ENCODE measurements around the gene SPATA24.
"Not testable (repeated sequence)": the region's sequence is repeated elsewhere in the genome, so short reads cannot be mapped to it uniquely, and the experiment has no call there.

Gene SPATA24, protein sequence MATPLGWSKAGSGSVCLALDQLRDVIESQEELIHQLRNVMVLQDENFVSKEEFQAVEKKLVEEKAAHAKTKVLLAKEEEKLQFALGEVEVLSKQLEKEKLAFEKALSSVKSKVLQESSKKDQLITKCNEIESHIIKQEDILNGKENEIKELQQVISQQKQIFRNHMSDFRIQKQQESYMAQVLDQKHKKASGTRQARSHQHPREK

DNA sequence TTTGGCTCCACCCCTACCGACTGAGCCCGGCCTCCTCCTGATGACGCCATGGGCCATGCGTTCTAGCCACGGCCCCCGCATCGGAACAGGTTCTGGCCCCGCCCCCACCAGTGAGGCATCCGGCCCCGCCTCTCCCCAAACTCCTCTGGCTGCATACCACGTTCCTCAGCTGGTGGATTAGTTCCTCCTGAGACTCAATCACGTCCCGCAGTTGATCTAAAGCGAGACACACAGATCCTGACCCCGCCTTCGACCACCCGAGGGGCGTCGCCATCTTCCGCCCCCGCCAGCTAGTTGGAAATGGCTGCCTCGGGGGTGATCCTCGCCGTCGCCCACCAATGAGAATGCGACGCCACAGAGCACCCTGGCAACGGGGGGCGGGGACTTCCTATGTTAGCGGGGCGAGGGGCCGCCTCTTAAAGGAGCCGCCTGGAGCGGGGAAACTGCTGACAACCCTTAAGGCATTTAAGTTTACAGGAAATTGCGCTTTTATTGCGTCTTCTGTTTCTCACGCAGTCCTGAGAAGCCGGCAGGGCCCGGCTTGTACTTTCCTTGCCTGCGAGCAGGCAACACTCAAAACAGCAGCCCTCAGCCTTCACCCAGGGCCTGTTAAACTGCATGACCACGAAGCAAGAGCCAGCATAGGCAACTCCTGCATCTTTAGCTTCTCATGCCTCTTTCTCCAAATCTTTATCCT is at the start of gene SPATA24:
TSS of gene SPATA24 (minus strand) at position 303 of the 697 bp plus-strand sequence. CDS start at position 274, 29 bp downstream.
- peak; percentile 99 for DNase-seq (ENCODE audit: low spot score)

DNA sequence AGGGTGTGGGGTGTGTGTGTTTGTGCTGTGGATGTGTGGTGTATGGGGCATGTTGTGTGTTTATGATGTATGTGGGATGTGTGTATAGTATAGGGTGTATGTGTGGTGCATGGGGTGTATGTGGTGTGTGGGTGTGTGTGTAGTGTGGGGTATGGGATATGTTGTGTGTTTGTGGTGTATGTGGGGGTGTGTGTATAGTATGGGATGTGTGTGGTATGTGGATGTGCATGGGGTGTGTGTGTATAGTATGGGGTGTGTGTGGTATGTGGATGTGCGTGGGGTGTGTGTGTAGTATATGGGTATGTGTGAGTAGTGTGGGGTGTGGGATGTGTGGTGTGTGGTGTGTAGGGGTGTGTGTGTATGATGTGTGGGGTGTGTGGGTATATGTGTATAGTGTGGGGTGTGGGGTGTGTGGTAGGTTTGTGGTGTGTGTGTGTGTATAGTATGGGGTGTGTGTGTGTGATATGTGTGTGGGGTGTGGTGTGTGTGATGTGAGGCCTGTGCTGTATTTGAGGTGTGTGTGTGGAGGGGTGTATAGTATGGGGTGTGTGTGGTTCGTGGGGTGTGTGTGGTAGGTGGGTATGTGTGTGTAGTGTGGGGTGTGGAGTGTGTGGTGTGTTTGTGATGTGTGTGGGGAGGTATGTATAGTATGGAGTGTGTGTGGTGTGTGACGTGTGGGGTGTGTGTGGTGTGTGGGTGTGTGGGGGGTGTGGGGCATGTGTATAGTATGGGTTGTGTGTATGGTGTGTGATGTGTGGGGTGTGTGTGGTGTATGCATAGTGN is 48.2 kb upstream of the SPATA24 start:
- no peak for DNase-seq (ENCODE audit: low spot score)

DNA sequence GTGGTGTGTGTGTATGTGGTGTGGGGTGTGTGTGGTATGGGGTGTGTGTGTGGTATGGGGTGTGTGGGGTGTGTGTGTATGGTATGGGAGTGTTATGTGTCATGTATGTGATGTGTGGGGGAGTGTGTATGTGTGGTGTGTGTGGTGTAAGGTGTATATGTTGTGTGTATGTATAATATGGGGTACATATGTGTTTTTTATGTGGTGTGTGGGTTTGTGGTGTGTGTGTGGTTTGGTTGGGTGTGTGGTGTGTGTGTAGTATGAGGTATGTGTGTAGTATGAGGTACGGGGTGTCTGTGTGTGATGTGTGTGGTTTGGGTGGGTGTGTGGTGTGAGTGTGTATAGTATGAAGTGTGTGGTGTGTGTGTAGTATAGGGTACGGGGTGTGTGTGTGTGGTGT is 47.3 kb upstream of the SPATA24 start:
- DNase-seq (ENCODE audit: low spot score) = no peak

DNA sequence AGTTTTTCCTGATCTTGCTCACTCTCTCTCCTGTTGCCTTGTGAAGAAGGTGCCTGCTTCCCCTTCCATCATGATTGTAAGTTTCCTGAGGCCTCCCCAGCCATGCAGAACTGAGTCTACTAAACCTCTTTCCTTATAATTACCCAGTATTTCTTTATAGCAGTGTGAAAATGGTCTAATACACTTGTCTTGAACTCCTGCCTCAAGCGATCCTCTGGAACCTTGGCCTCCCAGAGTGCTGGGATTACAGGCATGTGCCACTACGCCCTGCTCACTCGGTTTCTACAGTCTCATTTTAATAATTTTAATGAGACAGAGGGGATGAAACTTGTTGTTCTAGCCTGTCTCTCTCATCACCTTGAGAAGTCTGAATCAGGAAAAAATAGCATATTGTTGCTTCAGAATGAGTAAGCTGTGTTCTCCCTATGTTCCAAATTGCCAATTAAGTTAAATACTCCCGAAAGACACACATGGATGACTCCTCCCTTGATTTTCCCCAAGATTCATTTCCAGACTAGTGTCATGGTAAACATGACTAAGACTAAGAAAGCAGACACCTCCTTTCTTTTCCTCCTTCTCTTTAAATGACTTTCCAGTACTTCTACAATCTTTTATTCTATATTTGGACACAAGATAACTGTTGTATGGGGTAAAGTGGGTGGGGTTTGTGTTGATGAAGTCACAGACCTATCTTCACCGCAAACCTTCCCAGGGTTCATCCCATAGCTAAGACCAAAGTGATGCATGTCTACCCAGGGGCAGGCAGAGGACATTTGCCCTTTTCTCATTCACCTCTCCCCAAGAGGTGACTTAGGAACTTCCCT is 43.3 kb upstream of the SPATA24 start:
- no peak for DNase-seq (ENCODE audit: low spot score)

DNA sequence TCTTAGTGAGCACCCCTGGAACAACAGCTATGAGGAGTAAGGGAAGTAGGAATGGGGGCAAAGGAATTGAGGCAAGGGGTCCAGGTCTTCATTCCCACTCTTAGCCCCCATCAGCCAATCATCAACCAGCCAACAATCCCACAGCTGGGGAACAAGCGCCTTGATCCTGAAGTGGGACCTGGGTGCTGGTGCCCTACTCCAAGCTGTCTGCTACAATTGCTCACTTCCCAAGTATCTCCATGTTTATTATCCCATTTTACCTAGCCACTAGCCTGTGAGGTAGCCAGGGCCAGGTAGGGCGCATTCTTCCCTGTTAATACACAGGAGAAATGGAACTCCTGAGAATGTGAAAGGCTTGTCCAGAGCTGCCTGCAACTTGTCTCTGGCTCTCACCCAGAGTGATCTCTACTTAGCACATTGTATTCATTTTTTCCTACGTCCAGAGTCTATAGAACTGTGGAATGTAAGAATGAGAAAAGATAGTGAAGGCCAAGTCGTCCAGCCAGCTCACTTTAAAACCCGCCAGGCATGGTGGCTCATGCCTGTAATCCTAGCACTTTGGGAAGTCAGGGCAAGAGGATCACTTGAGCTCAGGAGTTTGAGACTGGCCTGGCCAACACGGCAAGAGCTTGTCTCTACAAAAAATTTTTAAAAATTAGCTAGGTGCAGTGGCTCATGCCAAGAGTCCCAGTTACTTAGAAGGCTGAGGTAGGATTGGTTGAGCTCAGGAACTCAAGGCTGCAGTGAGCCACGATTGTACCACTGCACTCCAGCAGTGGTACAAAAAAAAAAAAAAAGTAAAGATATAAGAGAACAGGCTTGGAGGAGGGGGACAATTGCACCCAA is 41.7 kb upstream of the SPATA24 start:
- DNase-seq (ENCODE audit: low spot score) = no peak

DNA sequence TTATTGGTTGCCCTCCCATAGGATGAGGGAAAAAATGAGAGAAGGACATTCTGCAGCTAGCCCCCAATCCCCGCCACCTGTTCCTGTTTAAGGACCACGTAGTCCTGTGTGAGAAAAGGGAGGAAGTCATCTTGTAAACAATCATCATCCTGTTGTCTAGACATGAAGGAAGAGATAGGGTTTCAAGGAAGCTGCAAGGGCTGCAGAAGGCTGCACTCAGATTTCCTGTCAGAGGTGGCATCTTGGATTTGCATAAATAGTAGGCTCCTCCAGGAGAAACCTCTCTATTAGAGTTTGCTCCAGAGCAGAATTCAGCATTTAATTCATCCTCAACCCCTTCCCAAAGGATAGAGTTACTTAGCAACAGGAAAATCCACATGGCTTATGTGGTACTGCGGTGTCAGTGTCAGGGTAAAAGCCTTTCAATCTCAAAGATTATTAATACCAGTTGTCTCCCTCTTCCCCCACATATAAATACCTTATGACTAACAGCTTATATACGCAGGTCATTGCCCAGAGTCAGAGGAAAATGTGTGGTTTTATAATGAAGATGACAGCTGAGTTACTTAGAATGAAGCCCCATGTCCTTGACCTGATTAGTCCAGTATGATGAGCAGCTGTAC is 40.1 kb upstream of the SPATA24 start:
- DNase-seq (ENCODE audit: low spot score) = no peak

DNA sequence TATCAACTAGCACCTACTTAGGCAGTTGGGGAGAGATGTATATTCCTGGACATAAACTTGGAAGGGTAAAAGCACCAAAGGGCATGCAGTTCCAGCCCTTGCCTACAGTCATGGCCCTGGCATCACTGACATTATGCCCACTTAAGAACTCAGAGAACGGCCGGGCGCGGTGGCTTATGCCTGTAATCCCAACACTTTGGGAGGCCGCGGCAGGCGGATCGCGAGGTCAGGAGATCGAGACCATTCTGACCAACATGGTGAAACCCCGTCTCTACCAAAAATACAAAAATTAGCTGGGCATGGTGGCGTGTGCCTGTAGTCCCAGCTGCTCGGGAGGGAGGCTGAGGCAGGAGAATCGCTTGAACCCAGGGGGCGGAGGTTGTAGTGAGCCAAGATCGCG is 36.5 kb upstream of the SPATA24 start:
- not testable (repeated sequence) for DNase-seq (ENCODE audit: low spot score)

DNA sequence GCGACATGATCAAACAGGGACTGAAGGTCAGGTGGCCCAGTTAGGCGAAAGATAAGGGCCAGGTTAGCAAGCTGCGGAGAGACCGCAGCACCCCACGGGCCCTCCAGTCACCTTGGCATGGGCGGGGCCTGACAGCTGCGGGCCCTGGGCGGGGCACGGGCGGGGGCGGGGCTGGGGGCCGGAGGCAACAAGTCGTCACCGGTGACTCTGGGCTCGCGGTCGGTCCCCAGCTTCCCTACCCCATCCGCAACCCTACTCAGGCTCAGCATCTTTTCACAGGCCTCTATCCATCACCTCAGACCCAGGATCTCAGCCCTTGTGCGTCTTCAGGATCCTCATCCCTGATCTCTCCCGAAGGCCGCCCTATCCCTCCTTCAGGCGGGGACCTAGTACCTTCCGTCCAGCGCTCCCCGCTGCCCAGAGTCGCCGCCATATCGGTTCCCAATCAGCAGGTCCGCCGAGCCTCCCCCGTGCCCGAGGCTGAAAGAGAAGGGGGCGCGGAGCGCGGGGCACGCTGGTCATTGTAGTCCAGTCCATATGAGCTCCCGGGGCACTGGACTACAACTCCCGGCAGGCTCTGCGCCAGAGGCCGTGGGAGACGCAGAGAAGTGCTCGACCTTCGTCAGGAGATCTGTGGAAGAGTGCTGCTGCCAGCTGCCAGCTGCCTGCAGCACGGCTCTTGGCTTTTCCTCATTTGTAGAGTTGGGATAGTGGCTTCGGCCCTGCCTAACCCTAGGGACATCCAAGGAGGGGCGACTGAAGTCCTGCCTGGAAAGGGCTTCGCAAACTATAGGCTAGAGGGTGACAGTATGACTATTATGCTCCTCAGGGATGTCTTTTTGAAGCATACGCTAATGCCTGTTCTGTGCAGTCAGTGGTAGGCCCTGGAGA is 35.4 kb upstream of the SPATA24 start, which contains the start of gene DNAJC18:
TSS of gene DNAJC18 (minus strand) at position 513 of the 891 bp plus-strand sequence. CDS start at position 433, 80 bp downstream.
- peak; percentile 95 for DNase-seq (ENCODE audit: low spot score)

DNA sequence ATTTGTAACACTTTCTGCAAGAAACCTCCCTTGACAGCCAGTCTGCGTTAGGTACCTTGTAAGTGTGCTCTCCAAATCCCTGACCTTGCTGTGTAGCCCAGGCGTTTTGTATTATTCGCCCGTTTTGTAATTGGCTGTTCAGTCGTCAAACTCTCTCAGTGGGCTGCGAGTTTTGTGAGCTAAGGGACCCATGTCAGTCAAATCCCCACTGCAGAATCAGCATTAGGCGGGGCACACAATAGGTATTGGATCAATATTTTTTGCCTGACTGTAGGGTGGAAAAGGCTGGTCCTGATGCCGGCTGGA is 34.8 kb upstream of the SPATA24 start:
- DNase-seq (ENCODE audit: low spot score) = no peak

DNA sequence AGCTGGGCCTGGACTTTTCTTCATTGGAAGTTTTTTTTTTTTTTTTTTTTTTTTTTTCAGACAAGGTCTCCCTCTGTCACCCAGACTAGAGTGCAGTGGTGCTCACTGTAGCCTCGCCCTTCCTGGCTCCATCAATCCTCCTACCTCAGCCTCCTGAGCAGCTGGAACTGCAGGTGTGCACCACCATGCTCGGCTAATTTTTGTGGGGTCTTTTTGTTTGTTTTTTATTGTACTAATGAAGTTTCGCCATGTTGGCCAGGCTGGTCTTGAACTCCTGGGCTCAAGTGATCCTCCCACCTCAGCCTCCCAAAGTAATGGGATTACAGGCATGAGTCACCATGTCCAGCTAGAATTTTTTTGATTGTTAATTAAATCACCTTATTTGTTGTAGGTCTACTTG is 31.8 kb upstream of the SPATA24 start:
- DNase-seq (ENCODE audit: low spot score) = no peak

DNA sequence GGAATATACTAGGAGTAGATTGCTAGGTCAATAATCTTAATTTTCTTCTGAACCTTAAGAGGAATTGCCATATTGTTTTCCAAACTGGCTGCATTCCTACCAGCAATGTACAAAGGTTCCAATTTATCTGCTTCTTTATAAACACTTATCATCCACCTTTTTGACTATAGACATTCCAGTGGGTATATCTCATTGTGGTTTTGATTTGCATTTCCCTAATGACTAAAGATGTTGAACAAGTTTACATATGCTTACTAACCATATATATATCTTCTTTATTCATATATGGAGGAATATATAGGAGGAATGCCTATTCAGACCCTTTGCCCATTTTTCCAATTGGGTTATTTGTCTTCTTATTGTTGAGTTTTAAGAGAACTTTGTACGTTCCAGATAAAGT is 27.8 kb upstream of the SPATA24 start:
- DNase-seq (ENCODE audit: low spot score) = no peak

DNA sequence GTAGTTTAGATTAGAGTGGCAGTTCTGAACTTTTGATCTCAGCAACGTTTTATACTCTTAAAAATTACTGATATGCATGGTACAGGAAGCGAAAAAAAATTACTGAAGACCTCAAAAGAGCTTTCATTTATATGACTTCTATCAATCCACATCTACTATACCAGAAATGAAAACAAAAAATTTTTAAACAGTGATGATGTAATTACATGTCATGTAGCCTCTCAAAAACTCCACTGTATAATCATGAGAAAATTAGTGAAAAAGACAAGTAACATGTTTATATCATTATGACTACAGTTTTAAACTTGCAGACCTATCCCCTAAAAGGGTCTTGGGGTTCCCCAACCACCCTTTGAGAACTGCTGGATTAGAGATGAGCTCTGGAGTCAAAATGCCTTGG is 26.1 kb upstream of the SPATA24 start:
- no peak for DNase-seq (ENCODE audit: low spot score)

DNA sequence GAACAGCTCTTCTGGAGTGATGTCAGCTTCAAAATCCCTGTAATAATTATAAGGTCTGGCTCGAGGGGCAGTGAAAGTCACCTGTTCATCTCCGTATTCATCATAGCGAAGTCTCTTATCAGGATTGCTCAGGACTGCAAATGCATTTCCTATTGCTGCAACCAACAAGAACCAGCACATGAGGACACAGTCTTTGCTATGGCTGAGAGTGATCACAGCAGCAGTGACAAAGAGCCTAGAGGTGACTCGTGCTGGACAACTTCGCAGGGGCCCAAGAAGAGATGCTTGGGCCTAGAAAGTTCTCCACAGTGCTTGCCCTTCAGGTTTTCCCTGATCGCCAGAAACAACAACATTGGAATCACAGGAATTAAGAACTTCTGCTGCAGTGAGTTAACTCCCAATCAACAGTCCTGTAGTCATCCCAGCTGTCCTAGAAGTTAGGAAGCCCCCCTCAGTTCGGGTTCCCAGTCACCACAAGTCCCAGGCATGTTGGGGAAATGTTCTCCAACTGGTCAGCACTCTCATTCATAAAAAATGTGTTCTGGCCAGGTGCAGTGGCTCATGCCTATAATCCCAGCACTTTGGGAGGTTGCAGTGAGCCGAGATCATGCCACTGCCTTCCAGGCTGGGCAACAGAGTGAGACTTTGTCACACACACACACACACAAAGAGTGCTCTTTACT is 22.5 kb upstream of the SPATA24 start:
- DNase-seq (ENCODE audit: low spot score) = no peak

DNA sequence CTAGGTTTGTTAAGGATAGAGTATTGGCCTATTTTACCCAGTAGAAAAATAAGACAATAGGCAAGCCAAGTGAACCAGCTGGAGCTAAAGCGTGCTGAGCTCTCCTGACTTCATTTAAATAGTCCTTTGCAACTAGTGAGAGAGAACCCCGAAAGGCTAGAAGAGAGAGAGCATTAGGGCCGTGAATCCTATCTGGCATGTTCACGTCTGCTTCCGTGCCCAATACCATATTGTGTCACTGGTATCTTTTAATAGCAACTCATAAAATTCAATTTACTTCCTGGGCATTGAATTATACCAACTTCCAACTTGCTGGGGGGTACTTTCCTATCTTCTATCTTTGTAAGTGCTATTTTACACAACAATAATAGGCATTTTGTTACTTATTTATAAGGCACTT is 21.6 kb upstream of the SPATA24 start:
- DNase-seq (ENCODE audit: low spot score) = no peak

DNA sequence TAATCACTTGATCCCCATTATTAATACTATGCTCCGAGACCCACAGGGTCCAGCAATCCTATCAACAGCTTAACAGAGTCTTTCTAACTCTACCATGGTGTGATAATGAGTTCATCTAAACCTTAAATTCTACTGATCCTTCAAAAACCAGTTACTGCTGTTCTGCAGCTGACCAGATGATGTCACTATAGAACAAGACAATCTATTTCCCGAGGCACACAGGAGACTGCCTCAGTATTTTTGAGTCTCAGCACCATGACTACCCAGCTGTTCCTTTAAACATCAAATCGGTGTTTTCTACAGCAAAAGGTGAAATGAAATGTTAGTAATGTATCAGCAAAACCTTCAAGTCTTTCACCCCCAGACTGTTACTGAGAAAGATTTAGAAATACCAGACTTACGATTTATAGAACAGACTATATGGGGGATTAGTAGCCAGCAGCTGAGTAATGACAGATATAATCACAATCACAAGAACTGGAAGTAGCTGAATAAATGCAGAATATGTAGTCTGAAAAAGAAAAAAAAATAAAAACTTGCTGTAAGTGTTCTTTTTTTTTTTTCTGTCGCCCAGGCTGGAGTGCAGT is 18.5 kb upstream of the SPATA24 start:
- no peak for DNase-seq (ENCODE audit: low spot score)

DNA sequence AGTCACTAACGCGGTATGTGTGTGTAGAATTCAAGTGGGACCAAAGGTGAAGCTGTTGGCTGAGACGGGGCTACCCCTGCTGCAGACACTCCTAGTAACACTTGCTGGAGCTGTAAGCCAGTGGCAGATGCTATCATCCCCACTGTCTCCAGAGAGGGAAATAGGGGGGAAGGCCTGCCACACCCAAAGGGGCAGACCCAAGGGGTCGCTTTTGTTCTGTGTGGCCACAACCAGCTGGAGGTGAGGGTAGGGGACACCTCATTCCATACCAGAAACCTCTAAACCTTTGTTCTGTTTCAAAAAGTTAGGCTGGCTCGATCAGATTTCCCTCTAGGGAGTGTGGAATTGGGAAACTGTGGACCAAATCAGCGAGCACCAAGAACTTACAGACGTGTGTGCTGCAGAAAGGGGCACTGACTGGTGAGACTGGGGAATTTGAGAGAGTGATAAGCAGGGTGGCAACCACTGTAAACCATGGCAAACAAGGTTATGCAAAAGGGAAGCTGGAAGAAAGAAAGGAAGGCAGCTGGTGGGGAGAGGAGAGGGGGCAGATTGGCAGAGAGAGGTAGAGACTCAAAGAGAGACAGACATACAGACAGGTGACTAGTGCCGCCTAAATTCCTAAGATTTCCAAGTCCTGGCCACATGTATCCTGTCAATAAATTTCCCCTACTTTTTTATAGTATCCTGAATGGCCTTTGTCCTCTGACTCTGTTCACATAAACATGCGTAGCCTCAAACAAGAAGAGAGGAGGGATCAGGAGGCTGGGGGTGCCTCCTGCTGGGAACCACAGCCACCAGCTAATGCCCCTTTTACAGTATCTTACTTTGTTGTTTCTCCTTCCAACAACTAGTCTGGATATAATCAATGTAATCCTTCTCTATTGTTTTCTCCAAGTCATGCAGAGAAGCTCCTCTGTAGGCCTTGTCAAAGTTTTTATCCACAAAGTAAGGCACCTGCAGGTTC is 15.6 kb upstream of the SPATA24 start:
- no peak for DNase-seq (ENCODE audit: low spot score)

DNA sequence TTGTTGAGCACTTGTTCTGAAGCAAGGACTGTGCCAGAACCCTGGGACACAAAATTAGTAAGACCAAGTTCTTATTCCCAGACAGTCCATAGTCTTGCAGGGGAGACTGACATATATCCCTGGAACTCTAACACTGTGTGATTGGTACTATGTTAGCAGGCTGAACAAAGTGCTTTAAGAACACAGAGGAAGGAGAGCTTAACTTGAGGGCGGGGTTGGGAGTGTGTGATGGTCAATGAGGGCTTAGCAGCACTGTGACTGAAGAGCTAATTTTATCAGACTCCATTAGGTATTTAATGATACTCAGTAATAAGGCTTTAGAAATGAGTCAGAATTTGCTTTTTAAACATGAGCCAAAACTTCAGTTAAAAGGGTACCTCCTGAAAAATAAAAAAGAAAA is 14.9 kb upstream of the SPATA24 start:
- DNase-seq (ENCODE audit: low spot score) = no peak

DNA sequence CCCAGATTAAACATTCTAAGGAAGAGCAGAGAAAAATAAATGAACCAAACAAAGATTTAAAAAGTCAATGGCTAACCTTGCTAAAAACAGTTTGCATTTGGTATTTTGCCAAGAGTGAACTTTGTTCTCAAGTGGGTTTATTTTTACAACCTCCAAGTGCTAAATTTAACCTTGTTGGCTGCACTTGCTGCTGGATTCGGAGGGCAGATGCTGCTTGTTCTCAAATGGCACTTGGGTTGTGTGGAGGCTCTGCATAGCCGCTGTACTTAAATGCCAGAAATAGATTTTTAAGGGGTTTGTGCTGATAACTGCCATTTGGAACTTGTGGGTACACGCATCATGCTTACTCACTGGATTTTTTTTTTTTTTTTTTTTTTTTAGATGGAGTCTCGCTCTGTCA is 13.3 kb upstream of the SPATA24 start:
- no peak for DNase-seq (ENCODE audit: low spot score)

All from left forelimb (tissue), 1 donor.